OCI-LY1 (cell line): ENCODE results near the gene FAM110A.

Experiments
- CTCF ChIP-seq: fragments of 200-600 bp; sonication (generic), shearing (Covaris generic); IDR thresholded peaks from 2 replicates; pipeline ENCODE4 v1.5.1; 2017; ENCODE audit warnings: mild to moderate bottlenecking, antibody characterized with exemption, low read length, moderate library complexity, mixed read lengths
- EZH2 ChIP-seq: fragments of 200-600 bp; sonication (generic), shearing (Covaris generic); IDR thresholded peaks from 2 replicates; pipeline ENCODE4 v1.8.0; 2017; ENCODE audit warnings: borderline replicate concordance, mixed run types, mild to moderate bottlenecking, antibody characterized with exemption, low read length, moderate library complexity, mixed read lengths

DNA sequence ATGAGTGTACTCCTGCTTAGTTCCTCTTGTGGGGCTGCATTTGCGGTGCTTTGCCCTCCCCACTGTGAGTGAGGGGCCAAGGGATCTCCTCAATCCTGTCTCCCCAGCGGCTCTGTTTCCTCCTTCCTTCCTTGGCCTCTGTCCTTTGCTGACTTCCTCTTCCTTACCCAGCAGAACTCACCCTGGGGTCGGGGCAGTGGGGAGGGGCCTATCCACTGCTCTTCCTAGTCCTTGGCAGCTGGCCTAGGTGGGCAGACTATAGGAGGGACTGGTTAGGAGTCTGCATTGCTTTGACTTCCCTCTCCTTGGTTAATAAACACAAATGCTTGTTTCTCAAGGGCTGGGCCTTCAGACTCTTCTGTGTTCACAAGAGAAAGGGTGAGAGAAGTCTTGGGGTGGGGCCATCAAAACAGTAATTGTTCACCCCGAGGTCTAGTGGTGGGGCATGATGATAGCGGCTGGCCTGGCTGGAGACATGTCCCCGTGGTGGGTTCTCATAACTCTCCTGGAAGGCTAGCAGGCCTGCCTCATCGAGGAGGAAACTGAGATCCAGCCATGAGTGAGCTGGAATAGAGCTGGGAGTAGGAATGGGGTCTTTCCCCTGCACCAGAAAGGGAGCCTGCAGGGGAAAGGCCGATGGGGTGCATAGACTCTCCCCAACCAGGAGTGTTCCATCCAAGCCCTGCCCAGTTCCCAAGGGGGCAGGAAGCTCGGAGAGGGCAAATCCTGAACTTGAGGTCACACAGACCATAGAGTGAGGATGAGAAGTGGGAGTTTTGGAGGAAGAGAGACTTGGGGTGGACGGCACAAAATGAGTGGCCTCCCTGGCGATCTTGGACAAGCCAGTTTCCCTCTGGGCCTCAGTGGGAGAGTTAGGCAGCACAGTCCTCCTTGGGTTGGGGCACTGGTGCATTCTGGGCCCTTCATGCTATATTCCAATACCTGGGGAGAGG, 12.7 kb downstream of the FAM110A start:
- TF ChIP-seq CTCF (no peak), EZH2 (no peak)
